ENCODE results near the gene NIPA2.

GRCh38 chr15:22874966-22875365 is 36.5 kb downstream of the NIPA2 start:
- TF ChIP-seq CTCF (IDR thresholded peaks at IDR 0.05; ENCODE audit: low read depth, low read length) (no peak), EZH2phosphoT487 (IDR thresholded peaks at IDR 0.05; ENCODE audit: low read depth) (no peak)

All from OCI-LY3 (cell line).